ENCODE data around the gene KCNN4. TPM values are rescaled to one million over a fixed set of nuclear protein-coding genes. Genes with fewer than 3 reads are reported as not detected.
"Not testable (repeated sequence)": the region's sequence is repeated elsewhere in the genome, so short reads cannot be mapped to it uniquely, and the experiment has no call there.

Gene KCNN4
- total RNA-seq, 1 donor from 2014 or later: 6.4 TPM

DNA sequence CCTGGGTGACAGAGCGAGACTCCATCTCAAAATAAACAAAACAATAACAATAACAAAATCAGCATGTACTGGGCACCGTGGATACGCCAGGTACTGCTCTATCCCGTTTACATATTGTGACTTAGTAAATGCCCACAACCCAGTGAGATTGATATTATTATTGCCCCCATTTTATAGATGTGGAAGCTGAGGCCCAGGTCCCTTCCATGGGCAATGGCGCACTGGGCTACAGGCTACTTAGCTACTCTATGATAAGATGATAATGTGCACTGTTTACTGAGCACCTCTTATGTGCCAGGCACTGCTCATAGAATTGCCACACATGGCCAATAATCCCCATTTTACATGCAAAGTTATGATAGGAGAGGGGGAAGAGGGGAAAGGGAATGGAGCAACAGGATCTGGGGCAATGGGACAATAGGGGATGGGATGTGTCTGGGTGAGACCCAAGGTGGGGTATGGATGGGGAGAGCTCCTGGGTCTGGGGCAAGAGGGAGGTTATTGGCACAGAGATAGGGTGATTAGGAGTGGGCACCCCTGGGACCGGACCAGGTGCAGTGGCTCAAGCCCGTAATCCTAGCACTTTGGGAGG, 5.4 kb downstream of the KCNN4 start:
- Mint-ChIP-seq H3K9me3 (no peaks in the 10 kb centered on the region), H3K4me1 (peaks cover 57% of the 10 kb centered on the region), H3K27ac (no peak overlapping the region), H3K4me3 (peak overlapping the region; percentile 64), H3K27me3 (ENCODE audit: low read depth) (no peaks in the 10 kb centered on the region), H3K36me3 (no peaks in the 10 kb centered on the region)
- TF ChIP-seq, protein P1, sequence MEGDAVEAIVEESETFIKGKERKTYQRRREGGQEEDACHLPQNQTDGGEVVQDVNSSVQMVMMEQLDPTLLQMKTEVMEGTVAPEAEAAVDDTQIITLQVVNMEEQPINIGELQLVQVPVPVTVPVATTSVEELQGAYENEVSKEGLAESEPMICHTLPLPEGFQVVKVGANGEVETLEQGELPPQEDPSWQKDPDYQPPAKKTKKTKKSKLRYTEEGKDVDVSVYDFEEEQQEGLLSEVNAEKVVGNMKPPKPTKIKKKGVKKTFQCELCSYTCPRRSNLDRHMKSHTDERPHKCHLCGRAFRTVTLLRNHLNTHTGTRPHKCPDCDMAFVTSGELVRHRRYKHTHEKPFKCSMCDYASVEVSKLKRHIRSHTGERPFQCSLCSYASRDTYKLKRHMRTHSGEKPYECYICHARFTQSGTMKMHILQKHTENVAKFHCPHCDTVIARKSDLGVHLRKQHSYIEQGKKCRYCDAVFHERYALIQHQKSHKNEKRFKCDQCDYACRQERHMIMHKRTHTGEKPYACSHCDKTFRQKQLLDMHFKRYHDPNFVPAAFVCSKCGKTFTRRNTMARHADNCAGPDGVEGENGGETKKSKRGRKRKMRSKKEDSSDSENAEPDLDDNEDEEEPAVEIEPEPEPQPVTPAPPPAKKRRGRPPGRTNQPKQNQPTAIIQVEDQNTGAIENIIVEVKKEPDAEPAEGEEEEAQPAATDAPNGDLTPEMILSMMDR (IDR thresholded peaks at IDR 0.05; ENCODE audit: unreplicated experiment): no peak
- DNase-seq (ENCODE audit: low spot score in 2 of 2, unreplicated experiment in 2 of 2): no peak

DNA sequence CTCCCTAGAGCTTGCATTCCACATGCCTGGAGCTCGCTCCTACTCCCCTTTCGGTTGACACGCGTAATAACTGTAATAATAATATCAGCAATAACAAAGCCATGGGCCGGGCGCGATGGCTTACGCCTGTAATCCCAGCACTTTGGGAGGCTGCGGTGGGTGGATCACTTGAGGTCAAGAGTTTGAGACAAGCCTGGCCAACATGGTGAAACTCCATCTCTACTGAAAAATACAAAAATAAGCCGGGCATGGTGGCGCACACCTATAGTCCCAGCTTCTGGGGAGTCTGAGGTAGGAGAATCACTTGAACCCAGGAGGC, 5.9 kb downstream of the KCNN4 start:
- H3K36me3 Mint-ChIP-seq; DNase-seq (ENCODE audit: low spot score in 2 of 2, unreplicated experiment in 2 of 2); H3K9me3 Mint-ChIP-seq; H3K27me3 Mint-ChIP-seq (ENCODE audit: low read depth): not testable (repeated sequence)
- H3K4me3 Mint-ChIP-seq: peak overlapping the region; percentile 64
- peak overlapping the region; percentile 56 for H3K27ac Mint-ChIP-seq
- peaks cover 54% of the 10 kb centered on the region for H3K4me1 Mint-ChIP-seq

DNA sequence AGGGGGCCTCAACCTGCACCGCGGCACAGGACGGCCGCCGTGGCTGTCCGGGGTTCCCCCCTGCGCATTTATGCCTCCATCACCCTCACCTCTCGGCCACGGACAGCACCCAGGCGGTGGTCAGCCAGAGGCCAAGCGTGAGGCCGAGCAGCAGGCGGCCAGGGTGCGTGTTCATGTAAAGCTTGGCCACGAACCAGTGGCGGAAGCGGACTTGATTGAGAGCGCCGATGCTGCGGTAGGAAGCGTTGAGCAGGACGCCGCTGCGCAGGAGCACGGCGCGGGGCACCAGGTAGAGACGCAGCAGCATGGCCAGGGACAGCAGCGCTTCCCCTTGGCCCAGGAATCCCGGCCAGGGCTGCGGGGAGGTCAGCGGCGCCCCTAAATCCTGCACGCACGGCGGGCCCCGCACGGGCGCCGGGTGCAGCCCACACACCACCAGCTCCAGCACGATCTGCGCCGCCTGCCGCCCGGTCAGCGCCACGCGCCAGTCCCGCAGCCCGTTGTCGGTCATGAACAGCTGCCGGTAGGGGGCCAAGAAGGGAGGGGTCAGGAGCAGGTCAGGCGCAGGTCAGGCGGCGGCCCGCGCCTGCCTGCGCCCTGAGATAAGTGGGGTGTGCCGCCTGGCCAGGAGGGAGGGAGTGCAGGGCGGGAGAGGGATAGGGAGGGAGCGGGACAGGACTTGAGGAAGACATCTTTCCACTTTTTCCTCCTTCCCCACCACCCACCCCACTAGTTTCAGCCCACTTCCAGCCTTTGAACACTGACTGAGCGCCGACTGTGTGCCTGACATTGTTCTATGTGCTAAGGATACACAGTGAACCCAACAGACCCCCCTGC, 6.5 kb downstream of the KCNN4 start:
- peak; percentile 65 to 78 for DNase-seq (ENCODE audit: low spot score in 2 of 2, unreplicated experiment in 2 of 2)
- H3K9me3 Mint-ChIP-seq: no peaks in the 10 kb centered on the region
- TF ChIP-seq, protein P1 (IDR thresholded peaks at IDR 0.05; ENCODE audit: unreplicated experiment): peak; percentile 62
- H3K4me1 Mint-ChIP-seq: peaks cover 48% of the 10 kb centered on the region
- no peaks in the 10 kb centered on the region for H3K36me3 Mint-ChIP-seq
- H3K4me3 Mint-ChIP-seq: peak overlapping the region; percentile 64
- peak overlapping the region; percentile 56 for H3K27ac Mint-ChIP-seq
- no peaks in the 10 kb centered on the region for H3K27me3 Mint-ChIP-seq (ENCODE audit: low read depth)

DNA sequence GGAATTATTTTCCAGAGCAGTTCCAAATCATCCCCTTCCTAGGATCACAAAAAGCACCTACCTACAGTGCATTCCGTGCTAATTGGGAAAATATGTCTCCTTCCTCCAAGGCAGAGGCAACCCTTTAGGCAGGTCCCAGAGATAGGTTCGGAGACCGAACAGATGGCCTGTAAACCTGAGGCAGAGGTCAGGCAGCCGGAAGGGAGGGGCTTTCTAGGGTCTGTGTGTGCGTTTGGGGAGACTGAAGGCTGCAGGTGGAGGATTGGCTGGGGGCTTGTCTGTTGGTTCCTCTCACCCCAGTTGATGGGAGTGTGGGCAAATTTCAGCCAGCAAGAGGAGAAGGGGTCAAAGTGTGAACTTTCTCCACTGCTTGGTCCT, 7.1 kb downstream of the KCNN4 start:
- H3K36me3 Mint-ChIP-seq: no peaks in the 10 kb centered on the region
- no peak for DNase-seq (ENCODE audit: low spot score in 2 of 2, unreplicated experiment in 2 of 2)
- H3K4me1 Mint-ChIP-seq: peaks cover 44% of the 10 kb centered on the region
- TF ChIP-seq, protein P1 (IDR thresholded peaks at IDR 0.05; ENCODE audit: unreplicated experiment): no peak
- H3K9me3 Mint-ChIP-seq: no peaks in the 10 kb centered on the region
- peak overlapping the region; percentile 64 for H3K4me3 Mint-ChIP-seq
- H3K27me3 Mint-ChIP-seq (ENCODE audit: low read depth): no peaks in the 10 kb centered on the region
- H3K27ac Mint-ChIP-seq: peak overlapping the region; percentile 25

DNA sequence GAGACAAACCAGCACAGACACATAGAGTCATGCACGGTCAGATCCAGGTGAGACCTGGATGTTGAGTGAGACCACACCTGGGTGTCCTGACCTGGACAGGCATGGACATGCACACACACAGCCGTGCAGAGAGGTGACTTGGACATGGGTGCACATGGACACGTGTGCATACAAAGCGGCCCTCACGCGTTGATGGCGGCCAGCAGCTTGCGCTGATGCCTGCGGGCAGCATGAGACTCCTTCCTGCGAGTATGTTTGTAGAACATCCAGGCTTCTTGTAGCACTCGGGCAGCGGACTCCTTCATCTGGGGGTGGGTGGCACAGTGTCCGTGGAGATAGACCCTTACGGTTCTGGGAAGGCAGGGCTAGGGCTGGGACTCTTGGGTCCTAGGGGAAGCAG, 11.5 kb downstream of the KCNN4 start:
- no peaks in the 10 kb centered on the region for H3K36me3 Mint-ChIP-seq
- H3K27ac Mint-ChIP-seq: no peak overlapping the region
- no peaks in the 10 kb centered on the region for H3K9me3 Mint-ChIP-seq
- TF ChIP-seq, protein P1 (IDR thresholded peaks at IDR 0.05; ENCODE audit: unreplicated experiment): no peak
- H3K4me1 Mint-ChIP-seq: peaks cover 10% of the 10 kb centered on the region
- no peak overlapping the region for H3K4me3 Mint-ChIP-seq
- H3K27me3 Mint-ChIP-seq (ENCODE audit: low read depth): no peaks in the 10 kb centered on the region
- no peak for DNase-seq (ENCODE audit: low spot score in 2 of 2, unreplicated experiment in 2 of 2)

DNA sequence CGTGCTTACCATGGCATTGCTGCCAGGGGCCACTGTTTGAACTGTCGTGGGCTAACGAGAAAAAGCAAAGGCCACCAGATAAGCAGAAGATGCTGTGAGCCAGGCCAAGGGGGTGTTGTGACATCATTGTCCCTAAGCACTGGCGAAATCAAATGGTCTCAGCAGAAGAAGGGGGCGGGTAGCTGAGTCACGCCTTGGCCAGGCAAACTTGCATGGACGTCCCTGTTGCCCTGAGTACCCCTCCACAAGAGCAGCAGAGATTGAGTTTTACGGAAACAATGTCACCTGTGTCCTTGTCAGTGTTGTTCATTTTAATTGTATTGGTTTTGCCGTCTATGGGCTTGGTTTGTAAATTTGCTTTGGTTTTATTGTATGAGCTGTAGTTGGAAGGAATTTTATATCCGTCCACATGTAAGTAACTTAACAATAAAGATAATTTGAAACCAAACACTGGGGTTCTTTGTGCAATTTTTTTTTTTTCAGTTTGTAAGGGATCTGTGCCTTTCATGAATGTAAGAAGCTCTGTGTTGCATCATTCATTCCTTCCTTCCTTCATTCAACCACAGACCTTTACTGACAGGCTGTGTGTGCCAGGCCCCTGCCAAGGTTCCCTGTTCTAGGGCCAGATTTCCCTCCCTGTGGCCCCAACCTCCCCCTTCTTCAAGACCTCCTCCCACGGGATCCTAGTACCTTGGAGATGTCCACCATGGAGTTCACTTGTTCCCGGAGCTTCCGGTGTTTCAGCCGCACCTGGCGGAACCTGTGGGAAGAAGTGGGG, 12.3 kb downstream of the KCNN4 start:
- Mint-ChIP-seq H3K36me3 (no peaks in the 10 kb centered on the region), H3K9me3 (no peaks in the 10 kb centered on the region), H3K27me3 (ENCODE audit: low read depth) (no peaks in the 10 kb centered on the region), H3K27ac (no peak overlapping the region), H3K4me1 (peaks cover 2% of the 10 kb centered on the region), H3K4me3 (no peak overlapping the region)
- no peak for DNase-seq (ENCODE audit: low spot score in 2 of 2, unreplicated experiment in 2 of 2)
- TF ChIP-seq, protein P1 (IDR thresholded peaks at IDR 0.05; ENCODE audit: unreplicated experiment): no peak

All from mesothelial cell of epicardium (in vitro differentiated cells).